Stimulated activated naive CD8-positive, alpha-beta T cell treated with anti-CD3 and anti-CD28 coated beads, Interleukin-15, Interleukin-2, amounts not matched to agents 100 U/mL and 50 U/mL, for 24 hours (primary cell): ENCODE results near the gene GATB.
"Not testable (repeated sequence)": the region's sequence is repeated elsewhere in the genome, so short reads cannot be mapped to it uniquely, and the experiment has no call there.

Experiments used
- ATAC-seq: fragments of 150-1000 bp; cut with Tn5 transposase; one replicate; pipeline ENCODE4 v1.10.0; 2021
- DNase-seq: peaks from one replicate; pipeline ENCODE4 v3.0.0; 2021

Gene GATB

GRCh38 chr4:151784706-151785105, 23.9 kb upstream of the GATB start:
- no peak for DNase-seq
- no peak for ATAC-seq

DNA sequence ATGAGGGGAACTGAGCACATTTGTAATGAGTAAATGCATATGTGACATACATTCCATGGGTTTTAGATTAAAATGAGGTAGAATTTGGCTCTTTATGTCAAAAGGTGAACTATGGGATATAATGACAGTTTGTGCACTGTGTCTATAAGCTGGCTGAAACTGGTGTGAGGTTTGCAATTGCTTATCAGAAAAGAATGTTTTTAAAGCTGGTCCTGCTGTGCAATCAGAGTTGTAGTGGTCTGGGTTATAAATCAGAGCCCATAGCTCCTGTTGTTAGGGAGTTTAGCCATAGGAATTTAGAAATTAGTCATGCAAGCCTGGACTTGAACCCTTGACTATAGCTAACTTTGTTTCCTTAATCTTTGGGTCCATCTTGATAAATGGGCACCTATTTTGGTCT, 23.1 kb upstream of the GATB start:
- ATAC-seq (no peak), DNase-seq (no peak)

DNA sequence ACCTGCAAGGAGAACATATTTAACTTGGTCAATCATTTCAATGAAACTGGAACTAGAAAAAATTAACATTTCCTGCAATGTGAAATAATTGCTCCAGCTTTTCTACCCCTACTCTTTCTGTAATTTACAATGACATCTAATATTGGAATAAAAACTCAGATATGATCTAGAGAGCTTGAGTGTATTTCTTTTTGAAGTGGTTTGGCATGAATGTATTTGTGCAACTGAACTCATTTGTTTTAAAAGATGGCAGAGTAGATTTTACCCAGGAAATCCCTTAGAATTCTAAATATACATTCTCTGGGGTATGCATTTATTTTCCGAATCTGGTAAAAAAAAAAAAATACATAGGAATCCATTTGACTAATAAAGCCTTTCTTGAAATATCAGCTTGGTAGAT, 21.5 kb upstream of the GATB start:
- DNase-seq = no peak
- ATAC-seq = no peak

DNA sequence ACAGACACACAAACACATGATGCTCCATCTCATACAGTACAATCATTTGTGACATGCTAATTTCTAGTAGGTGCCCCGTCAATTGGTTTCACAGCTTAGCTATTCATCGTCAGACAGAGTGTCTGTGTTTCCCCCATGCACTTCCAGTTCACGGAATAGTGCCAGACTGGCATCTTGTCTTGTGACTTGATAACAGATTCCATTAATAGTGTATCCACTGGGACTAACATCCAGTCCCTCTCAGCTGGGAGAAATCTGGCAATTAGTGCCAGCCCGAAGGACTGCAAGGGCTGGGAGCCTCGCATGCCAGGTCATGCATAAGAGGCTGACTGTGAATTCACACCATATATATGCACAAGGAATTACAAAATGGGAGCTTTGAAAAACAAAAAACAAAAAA, 20.2 kb upstream of the GATB start:
- no peak for ATAC-seq

GRCh38 chr4:151777471-151777870, 16.7 kb upstream of the GATB start:
- DNase-seq (no peak), ATAC-seq (no peak)

More for the DNA sequence above, 20.2 kb upstream of the GATB start:
- no peak for DNase-seq

- ATAC-seq = no peak
- no peak for DNase-seq
Observed at GRCh38 chr4:151774324-151774723, 13.5 kb upstream of the GATB start.

GRCh38 chr4:151772274-151772673, 11.5 kb upstream of the GATB start:
- ATAC-seq = no peak
- DNase-seq = no peak

DNA sequence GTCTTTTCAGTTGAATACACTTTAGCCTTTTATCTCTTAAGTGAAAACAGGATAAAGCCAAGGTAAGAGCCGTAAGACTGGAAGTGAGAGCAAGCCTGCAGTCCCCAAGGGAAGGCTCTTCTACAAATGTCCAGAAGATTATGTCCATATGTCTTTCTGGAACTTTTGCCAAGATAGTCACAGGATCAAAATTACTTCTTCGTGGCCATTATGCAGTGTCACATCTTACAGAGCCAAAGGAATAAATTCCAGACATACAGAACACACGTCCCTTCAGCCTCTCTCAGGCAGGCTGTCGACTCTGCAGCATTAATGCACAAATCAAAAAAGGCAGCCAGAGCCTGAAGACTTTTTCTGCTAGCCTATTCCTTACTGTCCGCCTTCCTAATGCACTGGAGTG, 10.9 kb upstream of the GATB start:
- ATAC-seq = no peak
- DNase-seq = no peak

GRCh38 chr4:151770154-151770553, 9.3 kb upstream of the GATB start:
- ATAC-seq (no peak), DNase-seq (no peak)

- no peak for ATAC-seq
- no peak for DNase-seq
Observed at GRCh38 chr4:151768835-151769234, 8.0 kb upstream of the GATB start.

DNA sequence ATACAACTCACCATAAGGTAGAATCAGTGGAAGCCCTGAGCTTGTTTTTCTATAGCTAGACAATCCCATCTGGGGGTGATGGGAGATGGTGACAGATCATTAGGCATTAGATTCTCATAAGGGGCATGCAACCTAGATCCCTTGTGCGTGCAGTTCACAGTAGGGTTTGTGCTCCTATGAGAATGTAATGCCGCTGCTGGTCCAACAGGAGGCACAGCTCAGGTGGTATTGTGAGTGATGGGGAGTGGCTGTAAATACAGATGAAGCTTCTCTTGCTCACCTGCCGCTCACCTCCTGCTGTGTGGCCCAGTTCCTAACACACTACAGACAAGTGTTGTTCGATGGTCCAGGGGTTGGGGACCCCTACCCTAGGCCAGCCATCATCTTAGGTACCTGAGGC, 5.9 kb upstream of the GATB start:
- ATAC-seq (no peak), DNase-seq (no peak)

- DNase-seq = no peak
- ATAC-seq = no peak
Observed at GRCh38 chr4:151760002-151760401, 805 bp downstream of the GATB start.

DNA sequence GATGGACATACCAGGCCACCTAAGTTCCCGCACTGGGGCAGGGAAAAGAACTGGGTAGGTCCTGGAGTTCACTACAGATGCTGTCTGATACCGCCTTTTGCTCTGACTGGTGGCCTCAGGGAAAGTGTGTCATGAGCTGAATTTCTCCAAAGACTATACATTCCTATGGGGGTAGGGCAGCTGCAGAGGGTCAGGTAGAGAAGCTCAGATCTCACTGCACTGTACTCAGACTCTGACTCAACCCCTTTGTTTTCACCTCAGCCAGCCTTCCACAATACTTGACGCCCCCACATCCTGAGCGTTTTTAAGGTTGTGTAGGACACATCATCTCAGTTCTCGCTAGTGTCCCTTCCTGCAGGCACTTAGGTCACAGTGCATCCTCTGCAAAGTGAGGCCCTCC, 7.8 kb downstream of the GATB start:
- ATAC-seq = peak; percentile 86
- DNase-seq = no peak

GRCh38 chr4:151750156-151750555, 10.7 kb downstream of the GATB start:
- ATAC-seq (no peak), DNase-seq (no peak)

- ATAC-seq (no peak), DNase-seq (no peak)
Observed at GRCh38 chr4:151745481-151746231, 15.2 kb downstream of the GATB start.

GRCh38 chr4:151744614-151745013, 16.2 kb downstream of the GATB start:
- no peak for DNase-seq
- ATAC-seq = no peak

GRCh38 chr4:151743894-151744293, 16.9 kb downstream of the GATB start:
- no peak for DNase-seq
- no peak for ATAC-seq

- DNase-seq (no peak), ATAC-seq (no peak)
Observed at GRCh38 chr4:151743128-151743854, 17.5 kb downstream of the GATB start.

- no peak for ATAC-seq
Observed at GRCh38 chr4:151738720-151739517, 21.9 kb downstream of the GATB start.

GRCh38 chr4:151736852-151737251, 24.0 kb downstream of the GATB start:
- DNase-seq, ATAC-seq: not testable (repeated sequence)

More at GRCh38 chr4:151738720-151739517, 21.9 kb downstream of the GATB start:
- no peak for DNase-seq

GRCh38 chr4:151736361-151736760, 24.4 kb downstream of the GATB start:
- no peak for DNase-seq
- ATAC-seq = no peak

DNA sequence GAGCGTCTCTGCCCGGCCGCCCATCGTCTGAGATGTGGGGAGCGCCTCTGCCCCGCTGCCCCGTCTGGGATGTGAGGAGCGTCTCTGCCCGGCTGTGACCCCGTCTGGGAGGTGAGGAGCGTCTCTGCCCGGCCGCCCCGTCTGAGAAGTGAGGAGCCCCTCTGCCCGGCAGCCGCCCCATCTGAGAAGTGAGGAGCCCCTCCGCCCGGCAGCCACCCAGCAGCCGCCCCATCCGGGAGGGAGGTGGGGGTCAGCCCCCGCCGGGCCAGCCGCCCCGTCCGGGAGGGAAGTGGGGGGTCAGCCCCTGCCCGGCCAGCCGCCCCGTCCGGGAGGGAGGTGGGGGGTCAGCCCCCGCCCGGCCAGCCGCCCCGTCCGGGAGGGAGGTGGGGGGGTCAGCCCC, 29.1 kb downstream of the GATB start:
- not testable (repeated sequence) for DNase-seq, ATAC-seq
